Vagina (tissue), 2 donors: ENCODE results near the gene OR2C3.

Experiments used
- CTCF ChIP-seq, 3 experiments: fragments of 450-650 bp in 2 of 3; fragments of 200-600 bp in 1 of 3; sonication (generic) in 1 of 3; IDR thresholded peaks; one replicate each; pipeline ENCODE4 v1.5.1; 2017 to 2019; ENCODE audit warnings: antibody characterized with exemption in 3 of 3, mild to moderate bottlenecking in 2 of 3, moderate library complexity in 2 of 3
- POLR2A ChIP-seq, 2 donors: fragments of 450-650 bp; IDR thresholded peaks; one replicate each; pipeline ENCODE4 v1.6.1; 2017; ENCODE audit warnings: antibody characterized with exemption in 2 of 2, mild to moderate bottlenecking in 2 of 2, moderate library complexity in 2 of 2
- POLR2AphosphoS5 ChIP-seq, 2 donors: sonication (generic); formaldehyde crosslinking; IDR thresholded peaks; one replicate each; pipeline ENCODE4 v1.9.0; 2017; ENCODE audit warnings: antibody characterized with exemption in 2 of 2, mild to moderate bottlenecking in 2 of 2, low read depth in 1 of 2; ENCODE audit not compliant: insufficient read depth in 1 of 2

DNA sequence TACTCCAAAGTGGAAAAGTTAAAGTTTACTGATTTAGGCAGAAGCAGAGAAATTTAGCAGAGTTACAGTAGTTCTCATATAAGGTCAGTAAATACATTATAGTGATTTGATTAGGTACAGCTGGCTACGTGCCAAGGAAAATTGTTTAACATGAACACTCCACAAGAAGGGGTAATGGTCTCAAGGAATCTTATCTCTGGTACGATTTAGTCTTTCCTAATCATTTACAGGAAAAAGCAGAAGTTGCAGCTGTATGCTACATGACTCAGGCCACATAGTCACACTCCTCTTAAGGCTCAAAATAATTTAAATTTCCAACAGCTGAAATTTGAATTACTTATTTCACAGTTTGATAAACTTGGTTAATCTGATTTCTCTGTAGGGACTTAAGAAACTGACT, 41.5 kb downstream of the OR2C3 start:
- TF ChIP-seq CTCF (IDR thresholded peaks at IDR 0.05) (no peak), POLR2A (IDR thresholded peaks at IDR 0.05) (no peak), POLR2AphosphoS5 (IDR thresholded peaks at IDR 0.05; ENCODE audit: insufficient read depth in 1 of 2, low read depth in 1 of 2) (no peak)
